HG03045 (cell line): ENCODE measurements around the gene E2F1.
"Not testable (repeated sequence)": the region's sequence is repeated elsewhere in the genome, so short reads cannot be mapped to it uniquely, and the experiment has no call there.

Source experiments
- ATAC-seq: cut with Tn5 transposase; IDR thresholded peaks from one replicate; pipeline ENCODE4 v1.9.1; 2021; ENCODE audit warnings: mild to moderate bottlenecking, moderate library complexity; ENCODE audit not compliant: unreplicated experiment

The E2F1 gene

GRCh38 chr20:33646191-33646590, 40.0 kb downstream of the E2F1 start:
- ATAC-seq: no peak

GRCh38 chr20:33645396-33645795, 40.8 kb downstream of the E2F1 start:
- ATAC-seq: no peak

- ATAC-seq: no peak
Measured at GRCh38 chr20:33645072-33645358, 41.2 kb downstream of the E2F1 start.

GRCh38 chr20:33644313-33645071, 41.7 kb downstream of the E2F1 start:
- ATAC-seq: no peak

- ATAC-seq: no peak
Measured at GRCh38 chr20:33640287-33640686, 45.9 kb downstream of the E2F1 start.

- ATAC-seq: no peak
Measured at GRCh38 chr20:33636776-33637175, 49.4 kb downstream of the E2F1 start.

GRCh38 chr20:33635341-33635740, 50.8 kb downstream of the E2F1 start:
- ATAC-seq: no peak

GRCh38 chr20:33631910-33632309, 54.3 kb downstream of the E2F1 start:
- not testable (repeated sequence) for ATAC-seq

GRCh38 chr20:33630507-33630906, 55.7 kb downstream of the E2F1 start:
- ATAC-seq: no peak

- ATAC-seq: no peak
Measured at GRCh38 chr20:33629979-33630378, 56.2 kb downstream of the E2F1 start.

GRCh38 chr20:33629533-33629932, 56.7 kb downstream of the E2F1 start:
- no peak for ATAC-seq

- no peak for ATAC-seq
Measured at GRCh38 chr20:33627577-33628216, 58.5 kb downstream of the E2F1 start.

GRCh38 chr20:33626190-33626589, 60.0 kb downstream of the E2F1 start:
- ATAC-seq: no peak
